Stomach (tissue), 4 donors: ENCODE results near the gene UST.

Experiments
- CTCF ChIP-seq, 7 experiments: fragments of 450-650 bp in 4 of 7; fragments of 200-600 bp in 3 of 7; sonication (generic) in 3 of 7; IDR thresholded peaks; one replicate each; pipeline ENCODE4 v1.5.1; 2016 to 2019; ENCODE audit warnings: antibody characterized with exemption in 7 of 7, control low read depth in 2 of 7, mild to moderate bottlenecking in 1 of 7
- POLR2A ChIP-seq, 4 donors: fragments of 450-650 bp; IDR thresholded peaks; one replicate each; pipeline ENCODE4 v1.6.1; 2016; ENCODE audit warnings: antibody characterized with exemption in 4 of 4, control low read depth in 2 of 4, mild to moderate bottlenecking in 1 of 4, moderate library complexity in 1 of 4
- POLR2AphosphoS5 ChIP-seq, 3 donors: sonication (generic); formaldehyde crosslinking; IDR thresholded peaks; one replicate each; pipeline ENCODE4 v1.6.1; 2016; ENCODE audit warnings: antibody characterized with exemption in 3 of 3

DNA sequence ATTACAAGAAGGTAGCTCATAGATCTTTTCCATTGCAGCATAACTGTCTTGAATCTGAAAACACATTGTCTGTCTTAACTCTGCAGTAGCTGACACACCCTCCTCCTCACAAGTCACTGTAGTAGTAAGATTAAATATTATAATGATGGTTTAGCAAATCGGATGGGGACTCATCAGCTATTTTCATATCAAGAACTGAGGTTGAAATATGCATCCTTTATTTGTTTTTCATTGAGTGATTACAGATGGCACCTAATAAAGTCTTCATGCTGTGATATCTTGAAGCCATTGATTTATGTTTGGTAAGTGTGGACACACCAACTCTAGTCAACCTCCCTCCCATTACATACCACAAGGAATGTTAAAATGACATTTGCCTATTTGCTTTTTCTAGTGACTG is 303.3 kb downstream of the UST start:
- TF ChIP-seq CTCF (IDR thresholded peaks at IDR 0.05) (no peak), POLR2A (IDR thresholded peaks at IDR 0.05) (no peak), POLR2AphosphoS5 (IDR thresholded peaks at IDR 0.05) (no peak)
